Spleen (tissue), 11 donors: Measurements from ENCODE around the gene NRG4. TPM values are rescaled to one million over a fixed set of nuclear protein-coding genes. Genes with fewer than 3 reads are reported as not detected.

Source experiments
- DNase-seq: peaks from one replicate; pipeline ENCODE4 v3.0.0-alpha.2; 2020
- H3K27ac ChIP-seq, 8 donors: fragments of 200-600 bp; sonication (generic) in 7 of 8; 1 replicate in 4 of 8; 2 replicates in 4 of 8; pipeline versions ENCODE4 v1.5.0 to v1.8.0; 2016 to 2021; ENCODE audit warnings: inconsistent platforms in 4 of 8, mild to moderate bottlenecking in 4 of 8, moderate library complexity in 1 of 8
- H3K27me3 ChIP-seq, 7 donors: fragments of 200-600 bp; sonication (generic) in 6 of 7; replicated peaks in 1 of 7; 1 replicate in 4 of 7; 2 replicates in 3 of 7; pipeline versions ENCODE4 v1.5.0 to v1.8.0; 2016 to 2021; ENCODE audit warnings: inconsistent platforms in 3 of 7, mild to moderate bottlenecking in 1 of 7
- H3K36me3 ChIP-seq, 6 donors: fragments of 200-600 bp; sonication (generic) in 5 of 6; 1 replicate in 4 of 6; 2 replicates in 2 of 6; pipeline versions ENCODE4 v1.5.0 to v1.8.0; 2016 to 2021; ENCODE audit warnings: inconsistent platforms in 2 of 6
- H3K4me1 ChIP-seq, 6 donors: fragments of 200-600 bp; sonication (generic) in 5 of 6; 1 replicate in 3 of 6; 2 replicates in 3 of 6; pipeline versions ENCODE4 v1.5.0 to v1.8.0; 2016 to 2021; ENCODE audit warnings: inconsistent platforms in 3 of 6
- H3K4me3 ChIP-seq, 8 donors: fragments of 200-600 bp; sonication (generic) in 7 of 8; 1 replicate in 4 of 8; 2 replicates in 4 of 8; pipeline versions ENCODE4 v1.5.0 to v1.8.0; 2016 to 2021; ENCODE audit warnings: inconsistent platforms in 4 of 8, mild to moderate bottlenecking in 4 of 8, moderate library complexity in 2 of 8
- H3K9me3 ChIP-seq, 8 donors: fragments of 200-600 bp; sonication (generic) in 7 of 8; 1 replicate in 4 of 8; 2 replicates in 4 of 8; pipeline versions ENCODE4 v1.5.0 to v1.8.0; 2016 to 2021; ENCODE audit warnings: inconsistent platforms in 4 of 8
- POLR2A ChIP-seq, 3 donors: fragments of 450-650 bp; IDR thresholded peaks; one replicate each; pipeline ENCODE4 v1.5.1; 2017; ENCODE audit warnings: antibody characterized with exemption in 3 of 3, mild to moderate bottlenecking in 1 of 3
- POLR2AphosphoS5 ChIP-seq, 3 donors: sonication (generic); formaldehyde crosslinking; IDR thresholded peaks; one replicate each; pipeline ENCODE4 v1.5.1; 2017; ENCODE audit warnings: antibody characterized with exemption in 3 of 3
- WGBS, 5 donors: extraction: QIAGEN DNeasy Blood & Tissue Kit in 3 of 5; methylation state at CpG; one replicate each; pipeline versions ENCODE4 v1.1.5 to v1.1.7; 2013 to 2018; 5-methylcytosine and 5-hydroxymethylcytosine counted together
- intact Hi-C: fragments of 100-400 bp; cut with DNase I; formaldehyde crosslinking; loops from one replicate; pipeline ENCODE4 v1.15.0; 2023; ENCODE audit warnings: low total_unique reads
- polyA plus RNA-seq, 3 donors: library from polyadenylated mRNA; stranded (reverse); fragments of 200-250 nt; gene quantifications; one replicate each; pipeline ENCODE4 v1.2.1, GENCODE V29; 2013
- total RNA-seq, 7 donors: library from RNA; depleted of rRNA in 3 of 7; stranded (reverse); fragments of >200 nt in 3 of 7; fragmentation: NEBNext Ultra II Directional in 4 of 7; extraction: Animal tissue kit (Norgen Biotek cat#: 25700) in 4 of 7; gene quantifications; one replicate each; pipeline versions ENCODE4 v1.1.0 to v1.2.1, GENCODE V29; 2016 to 2021
- TF ChIP-seq, protein P1 (sequence below), 11 experiments: fragments of 200-600 bp in 7 of 11; fragments of 450-650 bp in 4 of 11; sonication (generic) in 4 of 11; IDR thresholded peaks in 8 of 11; conservative IDR thresholded peaks in 3 of 11; 1 replicate in 7 of 11; 2 replicates in 4 of 11; pipeline versions ENCODE4 v1.4.0 to v1.8.0; 2016 to 2021; ENCODE audit warnings: antibody characterized with exemption in 11 of 11, inconsistent platforms in 4 of 11, mild to moderate bottlenecking in 1 of 11
- donor health status: healthy with polysubstance abuse.
- donor health status: DM: no; HTN: no; CAD: no; lungs with moderate emphysema.
- donor health status: DM: no; HTN: no; CAD: no.
- donor health status: Bipolar disorder and iron deficiency.
- donor health status: healthy.
- donor health status: DM: no; HTN: no; CAD: no.
- donor health status: DM: yes; HTN: yes; CAD: no.

Gene NRG4
- total and polyA plus RNA-seq, 10 donors, result 0.09 to 0.76 (median 0.42) TPM; not detected in 5

GRCh38 chr15:75961331-75961730, 50.9 kb downstream of the NRG4 start:
- no peak for DNase-seq
- H3K27me3 ChIP-seq, result no peaks in the 10 kb centered on the region
- WGBS, 5 donors, result 95 to 100% (median 100%) methylated on average over 1 of the region's 1 CpG
- no peaks in the 10 kb centered on the region for H3K36me3 ChIP-seq
- intact Hi-C loops, result no loop called here
- H3K4me1 ChIP-seq, result no peaks in the 10 kb centered on the region
- H3K9me3 ChIP-seq, result peaks cover 0 to 6% (median 0%) of the 10 kb centered on the region in 8 donors
- TF ChIP-seq, protein P1, sequence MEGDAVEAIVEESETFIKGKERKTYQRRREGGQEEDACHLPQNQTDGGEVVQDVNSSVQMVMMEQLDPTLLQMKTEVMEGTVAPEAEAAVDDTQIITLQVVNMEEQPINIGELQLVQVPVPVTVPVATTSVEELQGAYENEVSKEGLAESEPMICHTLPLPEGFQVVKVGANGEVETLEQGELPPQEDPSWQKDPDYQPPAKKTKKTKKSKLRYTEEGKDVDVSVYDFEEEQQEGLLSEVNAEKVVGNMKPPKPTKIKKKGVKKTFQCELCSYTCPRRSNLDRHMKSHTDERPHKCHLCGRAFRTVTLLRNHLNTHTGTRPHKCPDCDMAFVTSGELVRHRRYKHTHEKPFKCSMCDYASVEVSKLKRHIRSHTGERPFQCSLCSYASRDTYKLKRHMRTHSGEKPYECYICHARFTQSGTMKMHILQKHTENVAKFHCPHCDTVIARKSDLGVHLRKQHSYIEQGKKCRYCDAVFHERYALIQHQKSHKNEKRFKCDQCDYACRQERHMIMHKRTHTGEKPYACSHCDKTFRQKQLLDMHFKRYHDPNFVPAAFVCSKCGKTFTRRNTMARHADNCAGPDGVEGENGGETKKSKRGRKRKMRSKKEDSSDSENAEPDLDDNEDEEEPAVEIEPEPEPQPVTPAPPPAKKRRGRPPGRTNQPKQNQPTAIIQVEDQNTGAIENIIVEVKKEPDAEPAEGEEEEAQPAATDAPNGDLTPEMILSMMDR (IDR thresholded peaks at IDR 0.05 in 8 of 11, conservative IDR thresholded peaks at IDR 0.05 in 3 of 11), result no peak
- TF ChIP-seq POLR2A (IDR thresholded peaks at IDR 0.05), result no peak
- no peak for TF ChIP-seq POLR2AphosphoS5 (IDR thresholded peaks at IDR 0.05)
- no peak overlapping the region for H3K4me3 ChIP-seq
- H3K27ac ChIP-seq, result no peak overlapping the region

DNA sequence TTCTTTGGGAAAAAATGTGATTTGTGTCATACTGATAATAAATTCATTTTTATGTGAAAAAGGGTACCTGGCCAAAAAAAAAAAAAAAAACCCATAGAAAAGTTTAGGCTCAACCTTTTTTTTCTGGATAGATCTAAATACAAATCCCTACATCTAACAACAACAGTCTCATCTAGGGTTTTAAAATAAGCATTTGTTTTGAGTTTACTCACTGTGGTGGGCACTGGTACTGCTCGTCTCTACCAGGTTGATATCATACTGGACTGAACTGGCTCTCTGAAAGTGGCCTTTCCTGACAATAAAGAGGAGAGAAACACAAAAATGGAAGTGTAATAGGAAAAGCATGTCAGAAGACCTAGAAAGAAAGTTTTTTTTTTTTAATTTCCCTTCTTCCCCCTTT, 56.5 kb downstream of the NRG4 start:
- H3K4me1 ChIP-seq, result no peaks in the 10 kb centered on the region

GRCh38 chr15:75952525-75952924, 59.7 kb downstream of the NRG4 start:
- no peak overlapping the region for H3K4me3 ChIP-seq
- TF ChIP-seq, protein P1 (IDR thresholded peaks at IDR 0.05 in 8 of 11, conservative IDR thresholded peaks at IDR 0.05 in 3 of 11), result no peak
- TF ChIP-seq POLR2AphosphoS5 (IDR thresholded peaks at IDR 0.05) (no peak), POLR2A (IDR thresholded peaks at IDR 0.05) (no peak)
- no peaks in the 10 kb centered on the region for H3K36me3 ChIP-seq
- H3K9me3 ChIP-seq, result no peaks in the 10 kb centered on the region
- WGBS, 5 donors, result 71 to 90% (median 79%) methylated on average over 4 of the region's 4 CpGs
- intact Hi-C loops, result no loop called here
- no peak for DNase-seq
- no peak overlapping the region for H3K27ac ChIP-seq
- no peaks in the 10 kb centered on the region for H3K4me1 ChIP-seq
- H3K27me3 ChIP-seq, result peaks cover 0 to 15% (median 0%) of the 10 kb centered on the region in 7 donors

More for the DNA sequence above, 56.5 kb downstream of the NRG4 start:
- TF ChIP-seq POLR2A (IDR thresholded peaks at IDR 0.05) (no peak), POLR2AphosphoS5 (IDR thresholded peaks at IDR 0.05) (no peak)
- TF ChIP-seq, protein P1 (IDR thresholded peaks at IDR 0.05 in 8 of 11, conservative IDR thresholded peaks at IDR 0.05 in 3 of 11), result no peak
- Histone ChIP-seq H3K9me3 (no peaks in the 10 kb centered on the region), H3K27ac (no peak overlapping the region), H3K27me3 (no peaks in the 10 kb centered on the region), H3K36me3 (no peaks in the 10 kb centered on the region), H3K4me3 (no peak overlapping the region)
- WGBS, 5 donors, result 63 to 84% (median 77%) methylated on average over 1 of the region's 1 CpG
- intact Hi-C loops, result no loop called here
- DNase-seq, result no peak

DNA sequence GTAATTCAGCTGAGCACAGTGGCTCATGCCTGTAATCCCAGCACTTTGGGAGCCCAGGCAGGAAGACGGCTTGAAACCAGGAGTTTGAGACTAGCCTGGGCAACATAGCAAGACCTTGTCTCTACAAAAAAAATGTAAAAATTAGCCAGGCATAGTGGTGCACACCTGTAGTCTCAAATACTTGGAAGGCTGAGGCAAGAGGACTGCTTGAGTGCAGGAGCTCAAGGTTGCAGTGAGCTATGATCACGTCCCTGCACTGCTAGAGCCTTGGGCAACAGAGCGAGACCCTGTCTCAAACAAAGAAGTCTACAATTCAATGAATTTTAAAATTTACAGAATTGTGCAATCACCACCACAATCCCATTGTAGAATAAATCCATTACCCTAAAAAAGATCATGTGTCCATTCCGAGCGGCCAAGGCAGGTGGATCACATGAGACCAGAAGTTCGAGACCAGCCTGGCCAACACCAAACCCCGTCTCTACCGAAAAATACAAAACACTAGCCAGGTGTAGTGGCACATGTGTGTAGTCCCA, 63.4 kb downstream of the NRG4 start:
- TF ChIP-seq, protein P1 (IDR thresholded peaks at IDR 0.05 in 8 of 11, conservative IDR thresholded peaks at IDR 0.05 in 3 of 11), result no peak
- no peak for TF ChIP-seq POLR2A (IDR thresholded peaks at IDR 0.05)
- no peak for TF ChIP-seq POLR2AphosphoS5 (IDR thresholded peaks at IDR 0.05)
- DNase-seq, result no peak
- no peaks in the 10 kb centered on the region for H3K36me3 ChIP-seq
- no peaks in the 10 kb centered on the region for H3K4me1 ChIP-seq
- WGBS, 5 donors, result 80 to 82% (median 80%) methylated on average over 8 of the region's 8 CpGs
- H3K9me3 ChIP-seq, result no peaks in the 10 kb centered on the region
- H3K27ac ChIP-seq, result no peak overlapping the region
- peaks cover 0 to 20% (median 0%) of the 10 kb centered on the region in 7 donors for H3K27me3 ChIP-seq
- H3K4me3 ChIP-seq, result no peak overlapping the region
- intact Hi-C loops, result no loop called here
